Right lung (tissue), 5 donors: ENCODE measurements around the gene TALDO1. TPM values are rescaled to one million over a fixed set of nuclear protein-coding genes. Genes with fewer than 3 reads are reported as not detected.
A peak's percentile ranks its signal among the peaks of the same experiment; 100 is the strongest.

Source experiments
- DNase-seq, 2 donors: peaks; one replicate each; pipeline ENCODE4 v3.0.0-alpha.2; 2013
- polyA plus RNA-seq, 5 donors: library from polyadenylated mRNA; unstranded; fragments of 120-200 nt; gene quantifications; one replicate each; pipeline versions ENCODE4 v1.2.1 to v1.2.3, GENCODE V29; 2013; ENCODE audit warnings: inconsistent platforms in 1 of 5, low replicate concordance in 1 of 5; ENCODE audit not compliant: insufficient read length in 5 of 5, insufficient read depth in 1 of 5

Gene TALDO1
- polyA plus RNA-seq, 5 donors = 100 to 129 (median 107) TPM

- DNase-seq = no peak
Observed at GRCh38 chr11:766106-766935, 19.1 kb downstream of the TALDO1 start.

- no peak for DNase-seq
Observed at GRCh38 chr11:766936-767210, 19.6 kb downstream of the TALDO1 start.

GRCh38 chr11:767238-767637 is 20.0 kb downstream of the TALDO1 start:
- no peak for DNase-seq

GRCh38 chr11:769887-770641 is 22.8 kb downstream of the TALDO1 start:
- no peak for DNase-seq

- no peak for DNase-seq
Observed at GRCh38 chr11:770642-771616, 23.7 kb downstream of the TALDO1 start.

- no peak for DNase-seq
Observed at GRCh38 chr11:771617-772204, 24.4 kb downstream of the TALDO1 start.

- no peak for DNase-seq
Observed at GRCh38 chr11:772429-773390, 25.4 kb downstream of the TALDO1 start.

- DNase-seq = no peak
Observed at GRCh38 chr11:773425-773824, 26.2 kb downstream of the TALDO1 start.

- no peak for DNase-seq
Observed at GRCh38 chr11:773830-774229, 26.6 kb downstream of the TALDO1 start.

- DNase-seq = no peak
Observed at GRCh38 chr11:774873-775592, 27.8 kb downstream of the TALDO1 start.

GRCh38 chr11:776263-776560 is 28.9 kb downstream of the TALDO1 start:
- no peak for DNase-seq

- no peak for DNase-seq
Observed at GRCh38 chr11:776561-777287, 29.5 kb downstream of the TALDO1 start.

GRCh38 chr11:777288-778255 is 30.3 kb downstream of the TALDO1 start, which contains the start of gene GATD1:
Gene GATD1, minus strand, starts transcription at chr11:777487. Its CDS starts 25 bp downstream, at chr11:777462.
- peak; percentile 88 for DNase-seq

GRCh38 chr11:778976-779954 is 32.0 kb downstream of the TALDO1 start:
- DNase-seq = no peak

- DNase-seq = no peak
Observed at GRCh38 chr11:779955-780532, 32.8 kb downstream of the TALDO1 start.
